ENCODE results near the gene NOD1.

- no peak for TF ChIP-seq POLR2A (IDR thresholded peaks at IDR 0.05)
- no peak for TF ChIP-seq CTCF (IDR thresholded peaks at IDR 0.05)
- TF ChIP-seq EP300 (IDR thresholded peaks at IDR 0.05): no peak
Observed at GRCh38 chr7:30473903-30474302, 4.7 kb downstream of the NOD1 start.

Data from tibial nerve (tissue), 4 donors.